ENCODE data around the gene CACHD1.

CACHD1 gene

GRCh38 chr1:64669098-64669675, 199.3 kb downstream of the CACHD1 start:
- TF ChIP-seq CTCF (IDR thresholded peaks at IDR 0.05; ENCODE audit: insufficient read depth, low read depth, low read length, missing control alignments): no peak
- H3K4me3 ChIP-seq (ENCODE audit: low read depth, low read length): no peak overlapping the region
- DNase-seq (ENCODE audit: low read depth): no peak

GRCh38 chr1:64675718-64676345, 205.9 kb downstream of the CACHD1 start:
- TF ChIP-seq CTCF (IDR thresholded peaks at IDR 0.05; ENCODE audit: insufficient read depth, low read depth, low read length, missing control alignments): peak; percentile 59
- peak; percentile 16 for DNase-seq (ENCODE audit: low read depth)
- no peak overlapping the region for H3K4me3 ChIP-seq (ENCODE audit: low read depth, low read length)

- DNase-seq (ENCODE audit: low read depth): no peak
- TF ChIP-seq CTCF (IDR thresholded peaks at IDR 0.05; ENCODE audit: insufficient read depth, low read depth, low read length, missing control alignments): no peak
- H3K4me3 ChIP-seq (ENCODE audit: low read depth, low read length): no peak overlapping the region
Measured at GRCh38 chr1:64676386-64676785, 206.5 kb downstream of the CACHD1 start.

- no peak overlapping the region for H3K4me3 ChIP-seq (ENCODE audit: low read depth, low read length)
- DNase-seq (ENCODE audit: low read depth): no peak
- TF ChIP-seq CTCF (IDR thresholded peaks at IDR 0.05; ENCODE audit: insufficient read depth, low read depth, low read length, missing control alignments): no peak
Measured at GRCh38 chr1:64677532-64677931, 207.6 kb downstream of the CACHD1 start.

- H3K4me3 ChIP-seq (ENCODE audit: low read depth, low read length): no peak overlapping the region
- DNase-seq (ENCODE audit: low read depth): no peak
- TF ChIP-seq CTCF (IDR thresholded peaks at IDR 0.05; ENCODE audit: insufficient read depth, low read depth, low read length, missing control alignments): no peak
Measured at GRCh38 chr1:64678366-64678765, 208.4 kb downstream of the CACHD1 start.

GRCh38 chr1:64679177-64679576, 209.2 kb downstream of the CACHD1 start:
- H3K4me3 ChIP-seq (ENCODE audit: low read depth, low read length): no peak overlapping the region
- no peak for DNase-seq (ENCODE audit: low read depth)
- no peak for TF ChIP-seq CTCF (IDR thresholded peaks at IDR 0.05; ENCODE audit: insufficient read depth, low read depth, low read length, missing control alignments)

- no peak for TF ChIP-seq CTCF (IDR thresholded peaks at IDR 0.05; ENCODE audit: insufficient read depth, low read depth, low read length, missing control alignments)
- no peak for DNase-seq (ENCODE audit: low read depth)
- no peak overlapping the region for H3K4me3 ChIP-seq (ENCODE audit: low read depth, low read length)
Measured at GRCh38 chr1:64680599-64680998, 210.7 kb downstream of the CACHD1 start.

All from GM12865 (cell line).